Caco-2 (cell line): Measurements from ENCODE around the gene HMG20A. TPM values are rescaled to one million over a fixed set of nuclear protein-coding genes. Genes with fewer than 3 reads are reported as not detected.

Experiments used
- BruUV-seq: library from RNA; stranded (reverse); fragments of 400-500 nt; replicated peaks from 2 replicates; lab custom pipeline; 2021; lab: Mats Ljungman, UMichigan
- CTCF ChIA-PET: fragments of 300-600 bp; sonication (Branson Sonifier 250); formaldehyde crosslinking; loops from one replicate; lab custom pipeline; 2022; ENCODE audit warnings: antibody characterized with exemption; lab: Charles Lee
- POLR2A ChIA-PET: fragments of 300-600 bp; sonication (Branson Sonifier 250); formaldehyde crosslinking; loops from one replicate; lab custom pipeline; 2022; ENCODE audit warnings: antibody characterized with exemption; lab: Charles Lee
- DNase-seq, 2 experiments: peaks; one replicate each; pipeline versions ENCODE4 v3.0.0 to v3.0.0-alpha.2; 2020 to 2022
- H3K27me3 ChIP-seq: replicated peaks from 2 replicates; pipeline ENCODE4 v1.6.0; 2011; ENCODE audit warnings: low read length; ENCODE audit not compliant: control insufficient read depth, insufficient read depth
- H3K36me3 ChIP-seq: 2 replicates; pipeline ENCODE4 v1.5.1; 2011; ENCODE audit warnings: low read length; ENCODE audit not compliant: control insufficient read depth, insufficient read depth
- H3K4me1 ChIP-seq: fragments of 250-450 bp; sonication (Bioruptor Pico); 2 replicates; pipeline ENCODE4 v1.5.1; 2020; ENCODE audit warnings: mild to moderate bottlenecking
- H3K4me3 ChIP-seq: 2 replicates; pipeline ENCODE4 v1.5.1; 2011; ENCODE audit warnings: low read depth, mild to moderate bottlenecking, control low read depth, low read length
- H3K9me3 ChIP-seq: fragments of 250-450 bp; sonication (Bioruptor Pico); 2 replicates; pipeline ENCODE4 v1.5.1; 2020; ENCODE audit warnings: mild to moderate bottlenecking, moderate library complexity
- H3K27ac Mint-ChIP-seq: one replicate; pipeline ENCODE4 v1.8.0; 2022; ENCODE audit warnings: mixed read lengths; ENCODE audit not compliant: unreplicated experiment
- H3K27me3 Mint-ChIP-seq: one replicate; pipeline ENCODE4 v1.8.0; 2022; ENCODE audit warnings: mixed read lengths; ENCODE audit not compliant: insufficient read depth, unreplicated experiment
- H3K36me3 Mint-ChIP-seq: one replicate; pipeline ENCODE4 v1.8.0; 2022; ENCODE audit warnings: mild to moderate bottlenecking, mixed read lengths; ENCODE audit not compliant: insufficient read depth, unreplicated experiment
- H3K4me1 Mint-ChIP-seq: one replicate; pipeline ENCODE4 v1.8.0; 2022; ENCODE audit warnings: low read depth, mixed read lengths; ENCODE audit not compliant: unreplicated experiment
- H3K4me3 Mint-ChIP-seq: one replicate; pipeline ENCODE4 v1.8.0; 2022; ENCODE audit warnings: mild to moderate bottlenecking, moderate library complexity, mixed read lengths; ENCODE audit not compliant: unreplicated experiment
- H3K9me3 Mint-ChIP-seq: one replicate; pipeline ENCODE4 v1.8.0; 2022; ENCODE audit warnings: mixed read lengths; ENCODE audit not compliant: unreplicated experiment
- CTCF ChIP-seq, 2 experiments: fragments of 200-600 bp in 1 of 2; IDR thresholded peaks; 1 replicate in 1 of 2; 2 replicates in 1 of 2; pipeline versions ENCODE4 v1.5.1 to v1.8.0; 2011 to 2022; ENCODE audit warnings: antibody characterized with exemption in 1 of 2, control low read depth in 1 of 2, inconsistent platforms in 1 of 2, low read depth in 1 of 2, low read length in 1 of 2, mild to moderate bottlenecking in 1 of 2, moderate library complexity in 1 of 2; ENCODE audit not compliant: insufficient read depth in 1 of 2, severe bottlenecking in 1 of 2, unreplicated experiment in 1 of 2
- intact Hi-C: fragments of 100-400 bp; cut with micrococcal nuclease; formaldehyde crosslinking; loops from one replicate; pipeline ENCODE4 v1.10.0; 2022; ENCODE audit not compliant: unreplicated experiment
- total RNA-seq: library from RNA; stranded (reverse); gene quantifications from 2 replicates; pipeline ENCODE4 v1.2.3, GENCODE V29; 2022

HMG20A gene
- total RNA-seq, 1 experiment from 2014 or later: 34.0 TPM

GRCh38 chr15:77508541-77509243 lies 88.0 kb downstream of the HMG20A start:
- H3K9me3 ChIP-seq: no peaks in the 10 kb centered on the region
- no peaks in the 10 kb centered on the region for H3K9me3 Mint-ChIP-seq
- H3K36me3 ChIP-seq: no peaks in the 10 kb centered on the region; the same call in 1 of the 2 replicates
- H3K27me3 Mint-ChIP-seq: no peaks in the 10 kb centered on the region
- BruUV-seq: no TSS peak
- CTCF ChIA-PET: interaction anchor here (2.1 kb wide), 1 partner anchor 35 kb away, joined by 7 read pairs; no protein-coding TSS in a partner anchor
- no peaks in the 10 kb centered on the region for H3K27me3 ChIP-seq
- intact Hi-C loops: no loop called here
- peaks cover 6% of the 10 kb centered on the region for H3K4me1 Mint-ChIP-seq
- H3K27ac Mint-ChIP-seq: no peak overlapping the region
- no peak for TF ChIP-seq CTCF (IDR thresholded peaks at IDR 0.05; ENCODE audit: insufficient read depth in 1 of 2, low read depth in 1 of 2, low read length in 1 of 2, severe bottlenecking in 1 of 2, unreplicated experiment in 1 of 2)
- H3K4me1 ChIP-seq: peaks cover 1% of the 10 kb centered on the region; the same call in 1 of the 2 replicates
- DNase-seq: no peak
- H3K36me3 Mint-ChIP-seq: peaks cover under 1% of the 10 kb centered on the region
- no peak overlapping the region for H3K4me3 Mint-ChIP-seq
- no peak overlapping the region for H3K4me3 ChIP-seq
- POLR2A ChIA-PET: no interaction called here

GRCh38 chr15:77510066-77511057 lies 89.7 kb downstream of the HMG20A start:
- BruUV-seq: no TSS peak
- no peaks in the 10 kb centered on the region for H3K36me3 Mint-ChIP-seq
- no peak overlapping the region for H3K27ac Mint-ChIP-seq
- no peak for TF ChIP-seq CTCF (IDR thresholded peaks at IDR 0.05; ENCODE audit: insufficient read depth in 1 of 2, low read depth in 1 of 2, low read length in 1 of 2, severe bottlenecking in 1 of 2, unreplicated experiment in 1 of 2)
- ChIA-PET POLR2A (no interaction called here), CTCF (no interaction called here)
- Histone ChIP-seq H3K9me3 (no peaks in the 10 kb centered on the region), H3K4me1 (no peaks in the 10 kb centered on the region), H3K27me3 (no peaks in the 10 kb centered on the region), H3K4me3 (no peak overlapping the region), H3K36me3 (no peaks in the 10 kb centered on the region)
- H3K4me3 Mint-ChIP-seq: no peak overlapping the region
- no peaks in the 10 kb centered on the region for H3K27me3 Mint-ChIP-seq
- H3K4me1 Mint-ChIP-seq: no peaks in the 10 kb centered on the region
- intact Hi-C loops: no loop called here
- DNase-seq: no peak
- H3K9me3 Mint-ChIP-seq: no peaks in the 10 kb centered on the region

DNA sequence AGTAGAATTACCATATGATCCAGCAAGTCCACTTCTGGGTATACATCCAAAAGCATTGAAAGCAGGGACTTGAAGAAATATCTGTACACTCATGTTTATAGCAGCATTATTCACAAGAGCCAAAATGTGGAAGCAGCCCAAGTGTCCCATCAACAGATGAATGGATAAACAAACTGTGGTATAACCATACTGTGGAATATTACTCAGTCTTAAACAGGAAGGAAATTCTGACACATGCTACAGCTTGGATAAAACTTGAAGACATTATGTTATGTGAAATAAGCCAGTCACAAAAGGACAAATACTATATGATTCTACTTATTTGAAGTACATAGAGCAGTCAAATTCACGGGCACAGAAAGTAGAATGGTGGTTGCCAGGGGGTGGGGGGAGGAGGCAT lies 91.2 kb downstream of the HMG20A start:
- no peak overlapping the region for H3K27ac Mint-ChIP-seq
- intact Hi-C loops: no loop called here
- H3K4me1 Mint-ChIP-seq: no peaks in the 10 kb centered on the region
- no peaks in the 10 kb centered on the region for H3K36me3 Mint-ChIP-seq
- no peaks in the 10 kb centered on the region for H3K27me3 Mint-ChIP-seq
- no peak overlapping the region for H3K4me3 ChIP-seq
- H3K27me3 ChIP-seq: no peaks in the 10 kb centered on the region
- DNase-seq: no peak
- ChIA-PET POLR2A (no interaction called here), CTCF (no interaction called here)
- no peaks in the 10 kb centered on the region for H3K9me3 Mint-ChIP-seq
- no peaks in the 10 kb centered on the region for H3K36me3 ChIP-seq
- no peak for TF ChIP-seq CTCF (IDR thresholded peaks at IDR 0.05; ENCODE audit: insufficient read depth in 1 of 2, low read depth in 1 of 2, low read length in 1 of 2, severe bottlenecking in 1 of 2, unreplicated experiment in 1 of 2)
- H3K4me3 Mint-ChIP-seq: no peak overlapping the region
- BruUV-seq: no TSS peak
- H3K9me3 ChIP-seq: no peaks in the 10 kb centered on the region
- H3K4me1 ChIP-seq: no peaks in the 10 kb centered on the region
